ENCODE data around the gene ARMCX6. TPM values are rescaled to one million over a fixed set of nuclear protein-coding genes. Genes with fewer than 3 reads are reported as not detected.

ARMCX6 gene
- total RNA-seq, 1 experiment from 2014 or later, result 32.2 TPM

- Histone ChIP-seq H3K9me3 (ENCODE audit: control insufficient read depth in 1 of 2, insufficient read depth in 1 of 2, low read depth in 1 of 2, low read length in 2 of 2) (no peaks in the 10 kb centered on the region), H3K27me3 (ENCODE audit: insufficient read depth, low read length) (no peaks in the 10 kb centered on the region), H3K4me3 (replicated peaks in 1 of 2; ENCODE audit: low read depth in 1 of 2, low read length in 2 of 2) (no peak overlapping the region), H3K4me2 (ENCODE audit: low read length) (peak overlapping the region; percentile 40), H2AFZ (ENCODE audit: low read depth, low read length, poor library complexity, severe bottlenecking) (no peak overlapping the region), H4K20me1 (ENCODE audit: insufficient read depth) (no peaks in the 10 kb centered on the region), H3K36me3 (ENCODE audit: control insufficient read depth in 1 of 2, insufficient read depth in 2 of 2, low read length in 2 of 2) (no peaks in the 10 kb centered on the region), H3K4me1 (ENCODE audit: control insufficient read depth in 1 of 2, insufficient read depth in 2 of 2, low read length in 2 of 2) (peaks cover 13 to 33% of the 10 kb centered on the region in 2 experiments; a peak in 3 of 4 replicates), H3K9me2 (ENCODE audit: insufficient read depth) (no peaks in the 10 kb centered on the region), H3K27ac (ENCODE audit: low read depth, low read length) (no peak overlapping the region), H3K9ac (ENCODE audit: low read length) (no peak overlapping the region), H3K79me2 (ENCODE audit: insufficient read depth, low read length) (peaks cover 19% of the 10 kb centered on the region; the same call in 1 of the 2 replicates)
- ChIA-PET POLR2A (no interaction called here), CTCF (no interaction called here), RAD21 (ENCODE audit: low non-redundant PET in 1 of 2, low total read pairs in 2 of 2, uncharacterized antibody in 2 of 2, unreplicated experiment in 2 of 2) (no interaction called here)
- DNase-seq (ENCODE audit: low read depth, low spot score) (no peak), ATAC-seq (no peak)
- intact Hi-C loops (cut with micrococcal nuclease), result no loop called here
- TF ChIP-seq SRF (IDR thresholded peaks at IDR 0.05; ENCODE audit: low read depth), result no peak
- no peak for TF ChIP-seq TCF7L2 (IDR thresholded peaks at IDR 0.05; ENCODE audit: borderline replicate concordance, extremely low read depth, insufficient read depth, insufficient read length)
- TF ChIP-seq SP1 (IDR thresholded peaks at IDR 0.05; ENCODE audit: low read depth), result no peak
- TF ChIP-seq CEBPB (IDR thresholded peaks at IDR 0.05; ENCODE audit: low read depth), result no peak
- no peak for TF ChIP-seq CTCF (IDR thresholded peaks at IDR 0.05 in 2 of 3, conservative IDR thresholded peaks at IDR 0.05 in 1 of 3; ENCODE audit: borderline replicate concordance in 1 of 3, insufficient read depth in 1 of 3, low read depth in 2 of 3, low read length in 2 of 3)
- no peak for TF ChIP-seq ATF3 (IDR thresholded peaks at IDR 0.05)
- no peak for TF ChIP-seq RAD21 (IDR thresholded peaks at IDR 0.05; ENCODE audit: low read depth)
- no peak for TF ChIP-seq SIN3A (IDR thresholded peaks at IDR 0.05; ENCODE audit: low read depth)
- TF ChIP-seq JUND (IDR thresholded peaks at IDR 0.05), result no peak
- TF ChIP-seq EZH2phosphoT487 (IDR thresholded peaks at IDR 0.05; ENCODE audit: borderline replicate concordance), result no peak
- BruUV-seq (replicated peaks), result no TSS peak
Observed at GRCh38 chrX:101619364-101619763, 1.6 kb upstream of the ARMCX6 start.
